HG03060 (cell line): ENCODE results near the gene SLC25A29.
"Not testable (repeated sequence)": the region's sequence is repeated elsewhere in the genome, so short reads cannot be mapped to it uniquely, and the experiment has no call there.

Source experiments
- ATAC-seq: cut with Tn5 transposase; IDR thresholded peaks from one replicate; pipeline ENCODE4 v1.9.1; 2021; ENCODE audit warnings: low read depth, moderate number of reproducible peaks; ENCODE audit not compliant: unreplicated experiment

The SLC25A29 gene

GRCh38 chr14:100283984-100284881, 22.0 kb downstream of the SLC25A29 start:
- no peak for ATAC-seq

GRCh38 chr14:100283436-100283835, 22.8 kb downstream of the SLC25A29 start:
- ATAC-seq = not testable (repeated sequence)

GRCh38 chr14:100282766-100283419, 23.4 kb downstream of the SLC25A29 start:
- ATAC-seq = no peak

GRCh38 chr14:100282083-100282350, 24.2 kb downstream of the SLC25A29 start:
- ATAC-seq = no peak

GRCh38 chr14:100281286-100282082, 24.8 kb downstream of the SLC25A29 start:
- no peak for ATAC-seq

GRCh38 chr14:100279563-100279962, 26.7 kb downstream of the SLC25A29 start:
- no peak for ATAC-seq

GRCh38 chr14:100279133-100279532, 27.1 kb downstream of the SLC25A29 start:
- no peak for ATAC-seq

DNA sequence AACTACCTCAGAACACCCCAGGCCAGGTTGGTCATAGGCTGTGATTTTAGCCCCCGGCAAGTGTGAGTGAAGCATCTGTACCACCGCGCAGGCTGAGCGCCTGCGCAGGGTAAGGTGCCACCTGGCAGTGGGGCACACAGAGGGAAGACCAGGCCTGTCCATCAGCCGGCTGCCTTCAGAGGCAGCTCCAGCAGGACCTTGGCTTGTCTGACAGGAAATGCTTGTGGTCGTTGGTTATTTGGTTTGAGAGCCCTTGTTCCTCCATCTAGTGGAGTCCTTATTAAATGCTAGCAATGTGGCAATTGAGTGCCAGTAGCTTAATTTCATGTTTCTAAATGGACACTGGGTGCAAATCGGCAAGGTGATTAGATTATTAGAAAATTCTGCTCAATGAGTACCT, 27.5 kb downstream of the SLC25A29 start:
- no peak for ATAC-seq

DNA sequence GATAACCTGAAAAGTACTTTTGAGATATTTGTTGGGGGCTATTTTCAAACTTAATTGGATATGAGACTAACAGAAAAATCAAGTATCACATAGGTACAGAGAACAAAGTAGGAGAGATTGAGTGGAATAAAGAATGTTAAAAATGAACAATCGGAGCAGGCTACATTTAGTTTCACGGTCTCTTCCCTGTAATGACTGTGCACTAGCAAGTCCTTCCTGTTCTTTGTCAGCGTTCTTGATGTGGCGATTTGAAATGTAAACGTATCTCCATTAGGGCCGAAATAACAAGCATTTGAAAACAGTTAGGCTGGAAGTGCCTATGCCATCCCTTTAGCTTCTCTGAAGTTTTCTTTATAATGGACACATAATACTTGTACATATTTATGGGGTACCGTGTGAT, 31.0 kb downstream of the SLC25A29 start:
- no peak for ATAC-seq

DNA sequence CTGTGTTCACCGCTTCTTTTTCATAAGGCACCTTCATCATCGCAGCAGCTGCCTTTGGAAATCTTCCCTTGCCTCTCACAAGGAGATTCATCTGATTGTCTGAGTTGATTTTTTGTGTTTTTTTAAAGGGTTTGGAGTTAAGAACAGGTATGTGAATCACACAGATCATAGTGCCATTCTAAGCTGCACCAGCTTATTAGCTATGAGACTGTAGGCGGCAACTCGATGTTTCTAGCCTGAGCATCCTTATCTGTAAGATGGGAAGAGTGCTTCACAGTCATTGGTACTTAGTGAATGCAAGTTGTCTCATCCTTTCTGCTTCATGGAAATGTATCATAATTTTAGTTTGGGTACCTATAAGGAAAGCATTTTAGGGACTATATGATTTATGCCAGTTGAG, 32.0 kb downstream of the SLC25A29 start:
- ATAC-seq = no peak

DNA sequence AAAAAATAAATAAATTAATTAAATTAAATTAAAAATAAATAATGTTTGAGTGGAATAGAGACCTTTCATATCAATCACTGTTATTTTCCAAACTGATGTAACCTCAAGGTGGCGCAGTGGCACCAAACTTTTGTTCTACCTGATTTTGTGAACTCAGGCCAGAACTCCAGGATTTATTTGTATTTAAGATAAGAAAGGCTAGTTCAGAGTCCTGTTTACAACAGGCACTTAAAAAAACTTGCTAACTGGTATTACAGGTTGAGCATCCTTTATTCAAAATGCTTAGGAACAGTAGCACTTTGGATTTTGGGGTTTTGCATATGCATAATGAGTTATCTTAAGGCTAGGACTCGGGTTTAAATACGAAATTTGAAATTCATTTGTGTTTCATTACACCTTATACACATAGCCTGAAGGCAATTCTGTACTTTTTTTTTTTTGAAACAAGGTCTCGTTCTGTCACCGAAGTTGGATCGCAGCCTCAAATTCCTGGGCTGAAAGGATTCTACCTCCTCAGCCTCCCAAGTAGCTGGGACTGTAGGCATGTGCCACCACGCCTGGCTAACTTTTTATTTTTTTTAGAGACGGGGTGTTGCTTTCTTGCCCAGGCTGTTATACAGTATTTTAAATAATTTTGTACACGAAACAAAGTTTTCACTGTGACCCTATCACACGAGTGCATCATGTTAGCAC, 34.9 kb downstream of the SLC25A29 start:
- ATAC-seq = no peak

GRCh38 chr14:100268591-100269207, 37.5 kb downstream of the SLC25A29 start:
- ATAC-seq = no peak

GRCh38 chr14:100267990-100268389, 38.3 kb downstream of the SLC25A29 start:
- no peak for ATAC-seq

- ATAC-seq = no peak
These were observed 43.1 kb downstream of the SLC25A29 start for GRCh38 chr14:100263141-100263540.

DNA sequence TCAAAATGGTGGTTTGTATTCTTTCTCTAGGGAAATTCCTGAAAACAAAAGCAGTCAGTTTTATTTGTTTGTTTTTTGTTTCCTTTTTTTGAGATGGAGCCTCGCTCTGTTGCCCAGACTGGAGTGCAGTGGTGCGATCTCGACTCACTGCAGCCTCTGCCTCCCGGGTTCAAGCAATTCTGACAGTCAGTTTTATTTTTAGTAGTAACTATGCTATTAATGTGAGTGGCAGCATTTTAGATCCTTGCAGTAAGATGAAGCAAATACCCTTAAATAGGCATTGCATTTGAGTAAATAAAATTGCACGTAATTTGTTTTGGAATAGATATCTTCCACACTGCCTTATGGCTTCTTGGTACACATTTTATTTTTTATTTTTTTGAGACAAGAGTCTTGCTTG, 43.7 kb downstream of the SLC25A29 start:
- ATAC-seq = no peak

DNA sequence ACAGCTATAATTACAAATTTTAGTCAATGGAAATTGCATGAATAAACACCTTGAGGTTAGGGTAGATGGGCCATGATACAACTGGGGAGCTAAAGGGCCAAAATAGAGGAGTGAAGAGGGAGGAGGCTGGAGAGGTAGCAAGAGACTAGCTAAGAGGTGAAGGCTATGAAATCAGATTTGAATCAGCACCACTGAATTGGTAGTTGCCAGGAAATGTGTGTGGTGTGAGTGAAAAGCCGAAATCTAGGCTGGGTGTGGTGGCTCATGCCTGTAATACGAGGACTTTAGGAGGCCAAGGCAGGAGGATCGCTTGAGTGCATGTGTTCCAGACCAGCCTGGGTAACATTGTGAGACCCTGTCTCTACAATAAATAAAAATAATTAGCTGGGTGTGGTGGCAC, 44.6 kb downstream of the SLC25A29 start:
- ATAC-seq = no peak

DNA sequence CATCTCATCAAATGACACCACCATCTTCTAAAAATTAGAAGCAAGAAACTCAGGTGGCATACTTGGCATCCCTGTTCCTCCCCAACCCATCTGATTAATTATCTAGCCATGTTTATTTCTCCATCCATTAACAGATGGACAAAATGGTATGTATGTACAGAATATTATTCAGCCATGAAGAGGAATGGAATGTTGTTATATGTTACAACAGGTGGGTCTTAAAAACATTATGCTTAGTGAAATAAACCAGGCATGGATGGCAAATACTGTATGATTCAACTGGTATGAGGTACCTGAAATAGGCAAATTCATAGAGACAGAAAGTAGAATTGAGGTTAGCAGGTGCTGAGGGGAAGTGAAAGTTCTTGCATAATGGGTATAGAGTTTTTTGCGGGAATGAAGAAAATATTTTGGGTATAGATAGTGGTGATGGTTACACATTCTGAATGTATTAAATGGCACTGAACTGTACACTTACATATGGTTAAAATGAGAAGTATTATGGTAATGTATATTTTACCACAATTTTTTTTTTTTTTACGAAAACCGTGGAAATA, 49.8 kb downstream of the SLC25A29 start:
- peak; percentile 71 for ATAC-seq

DNA sequence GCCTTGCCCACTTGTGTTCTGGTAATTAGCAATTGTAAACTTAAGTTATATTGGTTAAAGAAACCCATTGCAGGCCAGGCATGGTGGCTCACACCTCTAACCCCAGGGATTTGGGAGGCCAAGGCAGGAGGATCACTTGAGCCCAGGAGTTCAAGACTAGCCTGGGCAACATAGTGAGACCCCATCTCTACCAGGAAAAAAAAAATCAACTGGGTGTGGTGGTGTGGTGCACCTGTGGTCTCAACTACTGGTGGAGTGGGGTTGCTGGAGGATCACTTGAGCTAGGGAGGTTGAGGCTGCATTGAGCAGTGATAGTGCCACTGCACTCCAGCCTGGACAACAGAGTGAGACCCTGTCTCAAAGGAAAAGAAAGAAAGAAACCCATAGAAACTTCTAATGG, 53.6 kb downstream of the SLC25A29 start:
- no peak for ATAC-seq

DNA sequence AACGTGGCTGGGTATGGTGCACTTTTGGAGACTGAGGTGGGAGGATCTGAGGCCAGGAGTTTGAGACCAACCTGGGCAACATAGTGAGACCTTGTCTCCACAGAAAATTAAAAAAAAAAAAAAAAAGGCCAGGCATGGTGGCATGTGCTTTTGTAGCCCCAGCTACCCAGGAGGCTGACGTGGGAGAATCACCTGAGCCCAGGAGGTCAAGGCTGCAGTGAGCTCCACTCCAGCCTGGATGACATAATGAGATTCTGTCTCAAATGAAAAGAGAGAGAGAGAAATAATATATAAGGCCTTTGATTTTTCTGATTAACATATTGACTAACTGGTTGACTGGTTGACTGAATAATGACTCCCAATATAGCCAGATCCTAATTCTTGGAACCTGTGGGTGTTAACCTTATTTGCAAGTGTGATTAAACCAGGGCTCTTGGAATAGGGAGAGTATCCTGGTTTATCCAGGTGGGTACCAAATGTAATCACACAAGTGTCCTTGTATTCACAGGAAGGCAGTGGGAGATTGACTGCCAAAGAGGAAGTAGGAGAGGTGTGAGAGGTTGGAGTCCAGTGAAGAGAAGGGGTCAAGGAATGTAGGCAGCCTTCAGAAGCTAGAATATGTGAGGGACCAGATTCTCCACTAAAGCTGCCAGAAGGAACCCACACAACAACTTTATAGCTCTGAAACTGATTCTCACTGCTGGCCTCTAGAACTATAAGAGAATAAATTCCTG, 55.3 kb downstream of the SLC25A29 start:
- ATAC-seq = no peak
